HPDE6-E6E7 (cell line): ENCODE measurements around the gene NUSAP1.
A peak's percentile ranks its signal among the peaks of the same experiment; 100 is the strongest.
"Not testable (repeated sequence)": the region's sequence is repeated elsewhere in the genome, so short reads cannot be mapped to it uniquely, and the experiment has no call there.

Experiments used
- DNase-seq: peaks from one replicate; pipeline ENCODE4 v3.0.0; 2011; ENCODE audit warnings: missing footprints; ENCODE audit errors: extremely low spot score

Gene NUSAP1

DNA sequence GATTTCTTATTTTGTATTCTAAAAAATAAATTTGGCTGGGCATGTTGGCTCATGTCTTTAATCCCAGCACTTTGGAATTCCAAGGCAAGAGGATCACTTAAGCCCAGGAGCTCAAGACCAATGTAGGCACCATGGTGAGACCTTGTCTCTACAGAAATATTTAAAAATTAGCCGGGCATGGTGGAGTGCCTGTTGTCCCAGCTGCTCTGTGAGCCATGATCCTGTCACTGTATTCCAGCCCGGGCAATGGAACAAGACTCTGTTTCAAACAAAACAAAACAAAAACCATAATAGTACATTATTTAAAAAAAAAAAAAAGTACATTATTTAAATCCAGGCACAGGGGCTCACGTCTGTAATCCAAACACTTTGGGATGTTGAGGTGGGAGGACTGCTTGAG lies 78.8 kb downstream of the NUSAP1 start:
- DNase-seq, result no peak

DNA sequence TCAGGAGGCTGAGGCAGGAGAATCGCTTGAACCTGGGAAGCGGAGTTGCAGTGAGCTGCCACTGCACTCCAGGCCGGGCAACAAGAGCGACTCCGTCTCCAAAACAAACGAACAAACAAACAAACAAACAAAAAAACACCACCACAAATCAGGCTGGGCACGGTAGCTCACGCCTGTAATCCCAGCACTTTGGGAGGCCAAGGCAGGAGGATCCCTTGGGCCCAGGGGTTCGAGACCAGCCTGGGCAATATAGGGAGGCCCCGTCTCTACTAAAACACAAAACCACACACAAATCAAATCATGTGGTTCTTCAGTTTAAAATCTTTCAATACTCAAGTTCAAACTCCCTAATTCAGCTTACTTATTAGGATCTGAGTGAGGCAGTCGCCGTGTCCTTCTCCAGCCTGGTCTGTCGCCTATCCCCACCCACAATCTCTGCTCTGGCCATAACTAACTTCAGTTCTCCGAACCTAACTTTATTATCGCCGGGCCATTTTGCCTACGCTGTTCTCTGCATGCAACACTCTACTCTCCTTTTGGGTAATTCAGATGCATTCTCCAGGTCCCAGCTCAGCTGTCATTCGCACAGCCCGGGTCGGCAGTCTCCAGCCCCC lies 83.6 kb downstream of the NUSAP1 start:
- no peak for DNase-seq

DNA sequence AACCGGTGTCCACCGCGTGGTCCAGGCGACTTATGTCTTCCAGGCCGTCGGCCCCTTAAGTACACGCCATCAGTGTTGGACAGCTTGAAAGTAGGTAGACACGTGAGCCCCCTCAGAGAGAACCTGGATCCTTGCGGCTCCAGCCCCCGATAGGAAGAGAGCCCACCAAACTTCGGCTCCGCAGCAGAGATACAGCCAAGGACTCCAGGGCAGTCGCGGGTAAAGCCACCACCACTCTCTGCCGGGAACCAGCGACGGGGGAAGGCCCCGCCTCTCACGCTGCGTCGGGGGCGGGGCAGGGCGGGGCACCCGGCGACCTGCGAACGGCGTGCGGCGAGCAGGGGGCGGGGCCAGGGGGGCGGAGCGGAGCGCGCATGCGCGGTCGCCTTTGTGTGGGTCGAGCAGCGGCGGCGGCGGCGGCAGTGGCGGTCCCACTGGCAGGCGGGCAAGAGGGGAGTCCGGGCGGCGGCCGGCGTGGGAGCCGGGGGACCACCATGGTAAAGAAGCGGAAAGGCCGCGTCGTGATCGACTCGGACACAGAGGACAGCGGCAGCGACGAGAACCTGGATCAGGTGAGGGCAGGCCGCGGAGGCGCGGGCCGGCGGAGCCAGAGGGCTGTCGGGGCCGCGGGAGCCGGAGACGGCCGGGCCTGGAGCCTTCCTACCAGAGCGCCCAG lies 84.2 kb downstream of the NUSAP1 start, which contains the start of gene RTF1:
Gene RTF1 (plus strand): TSS at position 354 of the 676 bp plus-strand sequence. CDS start 21 bp downstream, at position 375.
- DNase-seq, result peak; percentile 71

DNA sequence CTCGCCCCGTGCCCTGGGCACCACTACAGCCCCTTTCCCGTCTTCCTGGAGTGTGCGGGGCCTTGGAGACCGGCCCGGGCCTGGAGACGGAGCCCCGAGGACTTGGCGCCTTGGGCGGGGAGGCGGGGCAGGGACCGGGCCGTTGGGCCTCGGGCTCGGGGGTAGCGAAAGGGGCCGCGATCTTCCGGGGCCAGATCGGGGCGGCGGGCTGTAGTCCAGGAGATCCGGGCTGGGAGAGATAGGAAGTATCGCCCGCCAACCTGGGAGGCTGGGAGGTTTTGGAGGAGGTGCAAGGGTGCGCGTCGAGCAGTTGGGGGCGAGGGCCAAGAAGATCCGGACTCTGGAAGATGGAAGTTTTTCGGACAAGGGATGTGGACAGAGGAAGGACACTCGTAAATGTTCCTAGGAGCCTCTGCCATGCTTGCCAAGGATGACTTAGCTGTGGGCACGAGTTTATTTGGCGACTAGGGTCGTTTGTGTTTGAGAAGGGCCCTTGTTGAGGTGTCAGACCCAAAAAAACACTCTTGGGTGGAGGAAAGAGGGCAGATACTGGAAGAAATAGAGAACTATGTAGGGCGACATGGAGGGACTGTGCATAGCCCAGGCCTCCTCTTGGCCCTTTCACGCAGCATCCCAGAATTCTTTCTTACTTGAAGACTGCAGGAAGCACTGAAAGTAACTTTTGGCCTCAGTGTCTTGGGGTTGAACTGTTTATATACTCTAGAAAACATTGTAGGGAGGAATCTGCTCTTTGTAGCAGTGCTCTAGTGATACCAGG lies 84.9 kb downstream of the NUSAP1 start:
- DNase-seq, result no peak

DNA sequence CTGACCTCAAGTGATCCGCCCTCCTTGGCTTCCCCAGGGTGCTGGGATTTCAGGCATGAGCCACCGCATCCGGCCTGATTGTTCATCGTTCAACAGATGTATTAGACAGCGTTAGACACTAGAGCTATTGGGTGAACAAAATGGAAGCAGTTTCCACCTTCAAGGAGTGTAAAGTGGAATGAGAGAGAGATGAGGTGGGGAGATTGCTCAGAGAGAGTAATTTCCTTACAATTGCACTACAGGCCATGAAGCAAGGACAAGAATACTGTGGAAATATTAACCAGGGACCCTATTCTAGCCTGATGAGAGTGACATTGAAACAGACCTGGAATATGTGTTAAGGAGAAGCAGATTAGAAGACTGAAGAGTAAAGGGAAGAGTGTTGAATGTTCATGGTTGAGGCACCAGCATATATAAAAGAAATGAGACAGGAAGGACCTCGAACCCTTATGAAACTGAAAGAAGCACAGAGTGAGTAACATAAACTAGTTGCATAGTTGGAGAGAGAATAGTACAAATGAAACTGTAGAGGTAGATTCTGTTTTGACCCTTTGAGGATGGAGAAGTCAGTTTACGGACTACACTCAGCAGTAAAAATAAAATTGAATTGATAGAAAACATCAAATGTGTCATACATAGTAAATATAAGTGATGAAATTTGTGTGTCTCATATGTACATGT lies 91.4 kb downstream of the NUSAP1 start:
- no peak for DNase-seq

DNA sequence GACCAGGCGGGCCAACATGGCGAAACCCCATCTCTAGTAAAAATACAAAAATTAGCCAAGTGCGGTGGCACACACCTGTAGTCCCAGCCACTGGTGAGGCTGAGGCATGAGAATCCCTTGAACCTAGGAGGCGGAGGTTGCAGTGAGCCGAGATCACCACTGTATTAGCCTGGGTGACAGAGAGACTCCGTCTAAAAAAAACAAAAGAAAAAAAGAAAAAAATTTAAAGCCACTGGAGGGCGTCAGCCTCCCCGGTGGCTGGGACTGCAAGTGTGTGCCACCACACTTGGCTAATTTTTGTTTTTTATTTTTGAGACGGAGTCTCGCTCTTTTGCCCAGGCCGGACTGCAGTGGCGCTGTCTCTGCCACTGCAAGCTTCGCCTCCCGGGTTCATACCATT lies 92.1 kb downstream of the NUSAP1 start:
- DNase-seq, result no peak

DNA sequence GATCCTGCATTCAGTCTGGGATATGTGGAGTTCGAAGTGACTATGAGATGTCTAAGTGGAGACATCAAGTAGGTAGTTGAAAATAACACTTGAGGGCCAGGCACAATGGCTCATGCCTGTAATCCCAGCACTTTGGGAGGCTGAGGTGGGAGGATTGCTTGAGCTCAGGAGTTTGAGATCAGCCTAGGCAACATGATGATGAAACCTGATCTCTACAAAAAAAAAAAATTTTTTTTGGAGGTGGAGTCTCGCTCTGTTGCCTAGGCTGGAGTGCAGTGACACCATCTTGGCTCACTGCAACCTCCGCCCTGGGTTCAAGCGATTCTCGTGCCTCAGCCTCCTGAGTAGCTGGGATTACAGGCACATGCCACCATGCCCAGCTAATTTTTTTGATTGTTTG lies 93.2 kb downstream of the NUSAP1 start:
- not testable (repeated sequence) for DNase-seq

DNA sequence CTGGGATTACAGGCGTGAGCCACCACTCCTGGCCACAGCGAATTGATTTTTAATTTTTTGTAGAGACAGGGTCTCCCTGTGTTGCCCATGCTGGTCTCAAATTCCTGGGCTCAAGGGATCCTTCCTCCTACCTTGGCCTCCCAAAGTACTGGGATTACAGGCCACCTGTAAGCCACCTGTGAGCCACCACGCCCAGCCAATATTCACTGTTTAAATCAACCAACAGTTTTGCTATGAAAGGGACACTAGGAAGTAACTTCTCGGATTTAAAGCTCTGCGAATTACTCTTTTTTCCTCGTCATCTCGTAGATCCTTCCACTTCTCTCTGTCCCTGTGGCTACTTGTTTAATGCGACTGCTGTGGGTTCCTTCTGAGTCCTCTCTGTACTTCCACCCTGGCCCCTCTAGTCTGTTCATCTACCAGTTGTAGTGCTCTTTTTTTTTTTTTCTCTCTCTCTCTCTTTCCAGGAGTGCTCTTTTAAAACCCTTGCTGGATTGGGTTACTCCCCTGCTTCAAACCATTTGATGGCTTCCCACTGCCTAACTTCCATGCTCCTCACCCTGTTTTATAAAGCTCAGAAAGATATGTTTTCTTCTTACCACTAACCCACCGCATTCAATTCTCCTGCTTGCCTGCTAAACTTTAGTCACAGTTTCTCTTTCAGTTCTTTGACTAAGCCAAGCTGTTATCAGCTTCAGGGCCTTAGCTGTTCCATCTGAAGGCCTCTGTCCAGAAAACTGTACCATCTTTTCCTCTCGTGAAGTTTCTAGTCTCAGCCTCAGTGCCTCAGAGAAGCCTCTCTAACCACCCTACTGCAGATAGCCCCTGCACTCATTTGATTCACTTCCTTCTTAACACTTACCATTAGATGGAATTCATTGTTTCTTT lies 96.6 kb downstream of the NUSAP1 start:
- DNase-seq, result no peak
